ENCODE measurements around the gene MTIF2. TPM values are rescaled to one million over a fixed set of nuclear protein-coding genes. Genes with fewer than 3 reads are reported as not detected.
"Not testable (repeated sequence)": the region's sequence is repeated elsewhere in the genome, so short reads cannot be mapped to it uniquely, and the experiment has no call there.

Gene MTIF2
- total RNA-seq, 1 experiment from 2014 or later, result 49.8 TPM

- DNase-seq (ENCODE audit: low read depth, low spot score); RAD21 ChIA-PET (ENCODE audit: low non-redundant PET in 1 of 2, low total read pairs in 2 of 2, uncharacterized antibody in 2 of 2, unreplicated experiment in 2 of 2); H3K9me2 ChIP-seq (ENCODE audit: insufficient read depth); H3K4me1 ChIP-seq (ENCODE audit: control insufficient read depth in 1 of 2, insufficient read depth in 2 of 2, low read length in 2 of 2); BruUV-seq (replicated peaks); ATAC-seq; H3K4me2 ChIP-seq (ENCODE audit: low read length); H3K9me3 ChIP-seq (ENCODE audit: control insufficient read depth in 1 of 2, insufficient read depth in 1 of 2, low read depth in 1 of 2, low read length in 2 of 2); CTCF ChIA-PET; H2AFZ ChIP-seq (ENCODE audit: low read depth, low read length, poor library complexity, severe bottlenecking); H3K9ac ChIP-seq (ENCODE audit: low read length); POLR2A ChIA-PET; H3K27me3 ChIP-seq (ENCODE audit: insufficient read depth, low read length); H4K20me1 ChIP-seq (ENCODE audit: insufficient read depth); H3K79me2 ChIP-seq (ENCODE audit: insufficient read depth, low read length); H3K27ac ChIP-seq (ENCODE audit: low read depth, low read length); intact Hi-C loops (cut with micrococcal nuclease); H3K4me3 ChIP-seq (replicated peaks in 1 of 2; ENCODE audit: low read depth in 1 of 2, low read length in 2 of 2): not testable (repeated sequence)
- peaks cover 27 to 30% of the 10 kb centered on the region in 2 experiments; a peak in 3 of 4 replicates for H3K36me3 ChIP-seq (ENCODE audit: control insufficient read depth in 1 of 2, insufficient read depth in 2 of 2, low read length in 2 of 2)
These were observed 27.4 kb downstream of the MTIF2 start for GRCh38 chr2:55241582-55241981.

- no peaks in the 10 kb centered on the region for H3K9me3 ChIP-seq (ENCODE audit: control insufficient read depth in 1 of 2, insufficient read depth in 1 of 2, low read depth in 1 of 2, low read length in 2 of 2)
- H3K36me3 ChIP-seq (ENCODE audit: control insufficient read depth in 1 of 2, insufficient read depth in 2 of 2, low read length in 2 of 2), result peaks cover 36 to 38% of the 10 kb centered on the region in 2 experiments
- H3K4me3 ChIP-seq (replicated peaks in 1 of 2; ENCODE audit: low read depth in 1 of 2, low read length in 2 of 2), result no peak overlapping the region
- BruUV-seq (replicated peaks), result no TSS peak
- H3K27ac ChIP-seq (ENCODE audit: low read depth, low read length), result no peak overlapping the region
- RAD21 ChIA-PET (ENCODE audit: low non-redundant PET in 1 of 2, low total read pairs in 2 of 2, uncharacterized antibody in 2 of 2, unreplicated experiment in 2 of 2), result no interaction called here
- TF ChIP-seq EZH2 (IDR thresholded peaks at IDR 0.05), result no peak
- no peak for TF ChIP-seq REST (IDR thresholded peaks at IDR 0.05; ENCODE audit: low read depth)
- no peak for TF ChIP-seq SP1 (IDR thresholded peaks at IDR 0.05; ENCODE audit: low read depth)
- no peak overlapping the region for H2AFZ ChIP-seq (ENCODE audit: low read depth, low read length, poor library complexity, severe bottlenecking)
- intact Hi-C loops (cut with micrococcal nuclease), result no loop called here
- H4K20me1 ChIP-seq (ENCODE audit: insufficient read depth), result peaks cover 8% of the 10 kb centered on the region; the same call in 1 of the 2 replicates
- H3K27me3 ChIP-seq (ENCODE audit: insufficient read depth, low read length), result no peaks in the 10 kb centered on the region
- no peak overlapping the region for H3K4me2 ChIP-seq (ENCODE audit: low read length)
- DNase-seq (ENCODE audit: low read depth, low spot score) (no peak), ATAC-seq (no peak)
- no peaks in the 10 kb centered on the region for H3K4me1 ChIP-seq (ENCODE audit: control insufficient read depth in 1 of 2, insufficient read depth in 2 of 2, low read length in 2 of 2)
- H3K79me2 ChIP-seq (ENCODE audit: insufficient read depth, low read length), result peaks cover 17% of the 10 kb centered on the region
- no peaks in the 10 kb centered on the region for H3K9me2 ChIP-seq (ENCODE audit: insufficient read depth)
- CTCF ChIA-PET, result no interaction called here
- no peak overlapping the region for H3K9ac ChIP-seq (ENCODE audit: low read length)
- POLR2A ChIA-PET, result no interaction called here
These were observed 29.3 kb downstream of the MTIF2 start for GRCh38 chr2:55239656-55240222.
